Stimulated activated naive CD4-positive, alpha-beta T cell treated with Interleukin-2 at 50 U/mL for 16 hours (primary cell): ENCODE data around the gene GDPD4.

Experiments used
- DNase-seq: peaks from one replicate; lab custom pipeline; 2025; lab: John Stamatoyannopoulos, UW

GDPD4 gene

DNA sequence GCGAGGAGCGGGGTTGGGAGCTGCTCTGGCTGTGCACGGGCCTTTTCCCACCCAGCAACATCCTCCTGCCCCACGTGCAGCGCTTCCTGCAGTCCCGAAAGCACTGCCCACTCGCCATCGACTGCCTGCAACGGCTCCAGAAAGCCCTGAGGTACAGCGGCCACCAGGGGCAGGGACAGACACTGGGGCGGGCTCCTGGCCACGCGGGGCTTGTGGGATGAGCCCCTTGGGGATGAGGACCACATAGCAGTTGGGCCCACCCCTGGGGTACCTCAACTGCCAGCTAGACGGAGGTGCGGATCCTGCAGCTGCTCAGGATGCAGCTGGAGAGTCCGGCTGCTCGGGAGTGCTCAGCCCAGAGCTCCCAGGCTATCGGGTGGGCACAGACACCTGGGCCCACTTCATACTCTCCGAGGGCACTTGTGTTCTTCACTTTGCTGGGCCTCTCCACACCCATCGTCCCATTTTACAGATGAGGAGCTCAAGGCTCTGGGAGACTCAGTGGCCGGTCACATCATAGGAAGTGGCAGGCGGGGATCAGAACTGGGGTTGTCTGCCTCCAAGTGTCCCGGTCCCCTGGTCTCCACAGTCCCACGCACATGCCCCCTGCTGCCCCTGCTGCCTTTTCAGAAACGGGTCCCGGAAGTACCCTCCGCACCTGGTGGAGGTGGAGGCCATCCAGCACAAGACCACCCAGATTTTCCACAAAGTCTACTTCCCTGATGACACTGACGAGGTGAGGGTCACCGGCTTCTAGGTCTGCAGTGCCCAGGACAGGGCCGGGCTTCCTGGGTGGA lies 95.8 kb downstream of the GDPD4 start:
- no peak for DNase-seq

DNA sequence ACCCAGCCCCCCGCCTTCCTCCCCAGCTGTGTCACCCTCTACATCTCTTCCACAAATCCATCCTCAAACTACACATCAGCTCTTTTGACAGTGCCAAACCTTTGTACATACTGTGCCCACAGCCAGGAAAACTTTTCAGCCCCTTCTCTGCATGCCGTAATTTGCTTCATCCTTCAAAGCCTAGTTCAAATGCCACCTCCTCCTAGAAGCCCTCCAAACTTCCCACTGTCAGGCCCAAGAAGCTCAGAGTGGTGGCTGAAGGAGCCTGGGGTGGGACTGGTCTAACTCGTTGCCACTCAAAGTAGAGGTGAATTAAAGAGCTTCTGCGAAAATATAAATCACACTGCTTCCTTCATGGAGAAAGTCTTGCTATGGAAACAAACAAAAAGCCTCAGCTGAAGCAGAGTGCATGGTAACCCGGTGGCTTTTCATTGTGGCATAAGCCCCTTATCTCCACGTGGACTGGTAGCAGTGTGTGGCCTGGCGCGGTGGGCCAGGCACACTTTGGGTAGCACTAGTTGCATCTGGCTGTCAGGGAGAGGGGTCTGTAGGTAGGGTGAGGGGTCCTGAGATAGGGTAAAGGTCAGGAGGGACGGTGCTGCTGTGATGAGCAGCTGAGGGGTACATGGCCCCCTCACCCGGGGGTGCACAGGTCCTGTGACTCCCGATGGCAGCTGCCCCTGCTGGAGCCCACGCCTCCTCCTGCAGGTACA lies 96.6 kb downstream of the GDPD4 start:
- DNase-seq, result no peak

DNA sequence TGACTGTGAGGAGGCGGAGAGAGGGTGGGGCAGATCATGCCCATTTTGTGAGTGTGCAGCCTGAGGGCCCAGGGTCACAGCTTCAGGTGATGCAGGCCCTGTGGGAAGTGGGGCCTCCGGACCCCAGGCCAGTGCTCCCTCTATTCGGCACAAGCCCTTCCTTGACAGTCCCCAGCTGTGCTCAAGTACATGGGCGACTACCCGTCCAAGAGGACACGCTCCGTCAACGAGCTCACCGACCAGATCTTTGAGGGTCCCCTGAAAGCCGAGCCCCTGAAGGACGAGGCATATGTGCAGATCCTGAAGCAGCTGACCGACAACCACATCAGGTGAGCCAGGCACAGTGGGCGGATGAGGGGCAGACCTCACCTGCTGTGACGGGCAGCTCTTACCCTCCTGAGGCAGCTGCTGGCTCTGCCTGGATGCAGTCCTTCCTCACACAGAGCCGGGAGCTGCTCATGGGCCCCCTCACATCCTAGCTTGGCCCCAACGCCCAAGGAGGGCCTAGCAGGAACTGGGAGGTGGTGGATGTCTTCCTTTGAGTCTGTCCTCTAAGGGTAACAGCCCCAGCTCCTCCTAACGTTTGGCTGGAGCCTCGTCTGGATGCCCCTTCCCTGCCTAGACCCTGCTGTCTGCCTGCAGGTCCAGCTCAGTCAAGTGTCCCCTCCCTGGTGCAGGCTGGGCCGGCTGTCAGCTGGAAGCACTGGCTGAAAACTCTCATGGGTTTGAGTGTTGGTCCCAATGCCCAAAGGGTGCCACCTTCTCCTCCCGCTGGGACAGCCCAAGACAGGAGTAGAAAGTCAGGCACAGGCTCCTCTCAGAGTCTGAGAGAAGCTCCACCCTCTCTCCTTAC lies 97.4 kb downstream of the GDPD4 start:
- DNase-seq, result no peak

DNA sequence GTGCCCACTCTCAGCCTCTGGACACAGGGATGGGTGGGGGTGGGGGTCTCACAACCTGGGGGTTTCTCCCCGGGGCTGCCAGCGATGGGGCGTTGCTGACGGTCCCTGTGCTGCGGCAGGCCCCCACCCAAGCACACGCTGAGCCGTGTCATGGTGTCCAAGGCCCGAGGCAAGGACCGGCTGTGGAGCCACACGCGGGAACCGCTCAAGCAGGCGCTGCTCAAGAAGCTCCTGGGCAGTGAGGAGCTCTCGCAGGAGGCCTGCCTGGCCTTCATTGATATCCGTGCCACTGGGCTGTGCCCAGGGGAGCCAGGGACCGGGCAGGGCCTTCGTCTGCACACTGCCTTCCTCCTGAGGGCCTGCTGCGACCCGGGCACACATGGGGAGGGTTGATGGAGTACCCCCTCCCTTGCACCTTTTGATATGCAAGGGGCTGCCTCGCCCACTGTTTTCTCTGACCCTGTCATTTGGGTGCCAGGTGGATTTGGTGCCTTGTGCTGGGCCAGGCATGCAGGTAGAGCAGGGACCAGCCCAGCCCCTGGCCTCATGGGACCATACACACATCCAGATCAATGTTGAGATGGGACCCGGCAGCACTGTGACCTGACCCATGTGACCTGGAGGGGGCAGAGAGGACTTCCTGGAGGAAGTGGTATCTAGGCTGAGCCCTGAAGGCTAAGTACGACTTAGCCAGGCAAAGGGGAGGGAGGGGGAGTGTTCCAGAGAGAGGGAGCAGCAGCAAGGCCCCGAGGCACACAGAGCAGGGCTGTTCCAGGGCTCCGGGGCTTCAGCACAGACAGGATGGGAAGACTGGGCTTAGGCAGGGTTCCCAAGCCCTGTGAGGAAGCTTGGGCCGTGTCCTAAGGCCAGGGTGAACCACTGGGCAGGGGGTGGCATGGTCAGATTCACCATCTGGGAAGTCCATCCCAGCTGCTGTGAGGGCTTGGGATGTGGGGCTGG lies 98.3 kb downstream of the GDPD4 start:
- DNase-seq, result no peak

DNA sequence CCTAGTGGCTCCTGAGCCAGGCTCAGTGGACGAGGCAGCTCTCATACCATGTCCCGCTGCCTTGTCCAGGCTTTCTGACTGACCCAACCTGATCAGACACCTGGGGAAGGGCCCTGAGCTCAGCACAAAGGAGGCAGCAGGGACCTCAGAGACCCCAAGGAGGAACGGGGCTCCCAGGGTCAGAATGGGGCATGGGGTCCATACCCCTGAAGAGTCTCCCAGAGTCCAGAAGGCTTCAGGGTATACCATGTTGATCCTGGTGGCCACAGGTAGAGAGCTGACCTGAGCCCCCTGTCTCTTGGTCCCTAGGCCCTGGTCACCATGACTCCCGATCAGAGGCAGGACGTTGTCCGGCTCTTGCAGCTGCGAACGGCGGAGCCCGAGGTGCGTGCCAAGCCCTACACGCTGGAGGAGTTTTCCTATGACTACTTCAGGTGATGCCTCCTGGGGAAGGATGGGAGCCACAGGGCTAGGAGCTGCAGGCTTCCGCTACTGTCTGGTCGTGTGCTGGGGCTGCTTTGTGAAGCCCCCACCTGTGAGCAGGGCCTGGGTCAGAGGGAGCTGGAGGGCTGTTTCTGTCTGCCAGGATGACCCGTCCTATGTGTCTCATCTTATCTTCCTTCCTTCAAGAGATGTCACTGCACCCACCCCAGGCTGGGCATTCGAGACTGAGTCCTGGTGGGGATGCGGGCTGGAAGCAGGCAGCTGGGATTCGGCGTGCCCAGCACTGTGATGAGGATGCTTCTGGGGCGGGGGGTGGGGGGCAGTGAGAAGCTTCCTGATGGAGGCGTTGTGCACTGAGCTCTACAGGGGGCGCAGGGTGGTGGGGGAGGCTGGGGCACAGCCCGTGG lies 99.3 kb downstream of the GDPD4 start:
- DNase-seq, result no peak

DNA sequence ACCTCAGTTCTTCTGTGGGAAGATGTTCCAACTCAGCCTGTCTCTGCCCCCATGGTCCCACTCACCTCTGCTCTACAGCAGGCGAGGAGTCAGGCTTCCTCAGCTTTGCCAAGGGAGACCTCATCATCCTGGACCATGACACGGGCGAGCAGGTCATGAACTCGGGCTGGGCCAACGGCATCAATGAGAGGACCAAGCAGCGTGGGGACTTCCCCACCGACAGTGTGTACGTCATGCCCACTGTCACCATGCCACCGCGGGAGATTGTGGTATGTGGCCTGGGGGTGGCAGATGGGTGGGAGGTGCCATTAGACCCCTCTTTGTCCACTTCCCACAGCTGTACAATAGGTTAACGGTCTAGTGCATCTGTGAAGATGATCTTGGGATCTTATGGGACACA lies 100.1 kb downstream of the GDPD4 start:
- no peak for DNase-seq

DNA sequence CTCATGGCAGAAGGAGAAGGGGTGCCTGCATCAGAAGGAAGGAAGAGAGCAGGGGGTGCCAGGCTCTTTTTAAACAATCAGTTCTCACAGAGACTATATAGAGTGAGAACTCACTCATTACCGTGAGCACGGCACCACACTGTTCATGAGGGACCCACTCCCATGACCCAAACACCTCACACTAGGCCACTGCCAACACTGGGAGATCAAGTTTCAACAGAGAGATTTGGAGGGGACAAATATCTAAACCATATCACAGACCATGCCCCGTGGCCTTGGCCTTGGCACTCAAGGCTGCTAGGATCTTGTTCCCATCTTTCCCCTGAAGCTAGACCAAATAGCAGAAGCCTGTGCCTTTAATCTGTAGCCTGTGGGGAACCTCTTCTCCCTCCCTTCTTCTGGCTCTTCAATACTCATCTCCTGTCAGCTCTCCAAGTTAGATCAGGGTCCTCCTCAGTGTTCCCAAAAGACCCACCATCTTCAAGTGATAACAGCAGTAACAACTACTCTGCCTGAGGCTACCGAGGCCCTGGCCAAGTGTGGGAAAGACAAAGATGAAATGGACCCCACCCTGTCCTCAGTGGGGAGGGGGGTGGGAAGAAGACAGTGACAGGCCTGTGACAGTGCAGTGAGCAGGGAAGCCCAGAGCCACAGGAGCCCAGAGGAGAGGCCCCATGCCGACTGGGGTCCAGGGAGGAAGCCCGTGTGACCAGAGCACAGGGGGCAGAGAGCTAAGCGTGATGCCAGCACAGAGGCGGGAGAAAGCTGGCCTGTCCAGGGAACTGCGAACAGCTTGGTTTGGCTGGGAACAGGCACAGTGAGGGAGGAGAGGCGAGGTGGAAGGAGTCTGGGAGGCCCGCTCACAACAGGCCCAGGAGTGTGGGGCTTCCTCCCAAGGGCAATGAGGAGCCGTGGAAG lies 100.9 kb downstream of the GDPD4 start:
- DNase-seq, result no peak

DNA sequence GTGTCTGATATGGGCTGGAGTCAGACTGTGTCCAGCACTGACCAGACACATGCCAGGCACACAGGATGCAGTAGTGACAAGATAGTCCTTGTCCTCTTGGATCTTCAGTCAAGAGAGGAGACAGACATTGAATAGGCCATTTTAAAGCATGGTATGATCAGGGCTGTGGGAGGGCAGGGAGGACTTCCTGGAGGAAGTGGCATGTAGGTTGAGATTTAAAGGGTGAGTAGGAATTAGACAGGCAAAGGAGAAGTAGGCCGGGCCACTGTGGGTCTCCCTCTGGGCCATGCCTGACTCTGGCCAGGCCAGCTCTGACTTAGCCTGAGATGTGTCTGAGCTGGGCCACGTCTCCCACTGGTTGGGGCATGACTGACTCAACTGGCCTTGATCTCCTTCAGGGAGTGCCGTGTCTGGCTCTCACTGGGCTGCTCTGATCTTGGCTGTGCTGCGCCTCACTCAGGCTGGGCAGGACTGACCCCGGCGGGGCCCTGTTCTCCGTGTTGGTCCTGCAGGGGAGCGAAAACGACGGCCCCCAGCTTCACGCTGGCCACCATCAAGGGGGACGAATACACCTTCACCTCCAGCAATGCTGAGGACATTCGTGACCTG lies 102.2 kb downstream of the GDPD4 start:
- no peak for DNase-seq

DNA sequence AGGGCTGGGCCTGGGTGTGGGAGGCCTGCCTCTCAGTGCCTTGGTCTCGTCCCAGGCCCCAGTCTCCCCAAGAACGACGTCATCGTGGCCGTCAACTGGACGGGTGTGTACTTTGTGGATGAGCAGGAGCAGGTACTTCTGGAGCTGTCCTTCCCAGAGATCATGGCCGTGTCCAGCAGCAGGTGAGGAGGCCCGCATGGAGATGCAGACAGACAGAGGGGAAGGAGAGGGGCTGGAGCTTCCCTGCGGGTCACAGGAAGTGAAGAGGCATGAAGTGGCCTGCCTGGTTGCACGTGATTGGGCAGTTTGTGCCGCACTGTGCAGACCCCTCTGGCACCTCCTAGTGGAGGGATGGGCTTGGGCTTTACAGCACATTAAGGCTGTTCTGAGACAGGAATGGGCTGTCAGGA lies 103.0 kb downstream of the GDPD4 start:
- DNase-seq, result no peak

DNA sequence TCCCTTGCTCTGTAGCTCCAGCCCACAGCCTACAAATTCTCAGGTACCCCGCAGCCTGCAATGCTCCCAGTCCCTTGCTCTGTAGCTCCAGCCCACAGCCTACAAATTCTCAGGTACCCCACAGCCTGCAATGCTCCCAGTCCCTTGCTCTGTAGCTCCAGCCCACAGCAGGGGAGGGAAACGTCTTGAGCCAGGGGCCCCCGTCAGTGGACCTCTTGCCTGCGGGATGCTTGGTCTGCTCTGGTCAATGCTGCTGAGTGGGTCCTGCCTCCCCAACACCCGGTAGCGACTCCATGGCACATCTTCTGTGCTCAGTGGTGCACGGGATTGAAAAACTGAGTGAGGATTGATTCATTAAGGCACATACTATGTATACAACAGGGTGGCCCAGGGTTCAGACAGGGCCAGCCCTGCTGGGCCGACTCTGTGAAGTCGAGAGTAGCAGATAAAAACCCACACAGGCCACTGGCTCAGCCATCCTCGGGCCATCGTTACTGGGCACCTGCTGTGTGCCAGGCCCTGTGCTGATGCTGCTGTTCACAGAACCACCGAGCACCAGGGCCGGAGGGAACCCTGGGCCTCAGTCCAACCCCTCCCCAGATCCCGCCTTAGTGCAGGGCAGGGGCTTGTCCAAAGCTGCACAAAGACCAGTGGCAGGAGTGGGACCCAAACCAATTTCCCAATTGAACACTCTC lies 103.7 kb downstream of the GDPD4 start:
- DNase-seq, result no peak

DNA sequence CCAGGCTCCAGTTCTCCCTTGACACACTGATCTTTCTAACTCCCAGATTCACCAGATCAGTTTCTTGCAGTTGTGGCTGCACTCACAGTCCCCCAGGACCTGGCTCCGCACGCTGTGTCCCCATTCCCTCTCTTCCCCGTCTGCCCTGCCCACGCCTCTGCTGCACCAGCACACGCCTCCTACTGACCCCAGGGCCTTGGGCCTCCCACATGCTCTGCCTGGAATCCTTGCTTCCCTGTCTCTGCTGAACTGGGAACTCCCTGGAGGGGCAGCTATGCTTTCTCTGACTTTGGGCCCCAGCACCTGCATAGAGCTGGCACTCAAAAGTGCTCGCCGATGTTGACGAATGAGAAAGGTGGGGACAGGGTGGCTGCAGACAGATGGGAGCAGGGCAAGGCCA lies 104.5 kb downstream of the GDPD4 start:
- DNase-seq, result no peak

DNA sequence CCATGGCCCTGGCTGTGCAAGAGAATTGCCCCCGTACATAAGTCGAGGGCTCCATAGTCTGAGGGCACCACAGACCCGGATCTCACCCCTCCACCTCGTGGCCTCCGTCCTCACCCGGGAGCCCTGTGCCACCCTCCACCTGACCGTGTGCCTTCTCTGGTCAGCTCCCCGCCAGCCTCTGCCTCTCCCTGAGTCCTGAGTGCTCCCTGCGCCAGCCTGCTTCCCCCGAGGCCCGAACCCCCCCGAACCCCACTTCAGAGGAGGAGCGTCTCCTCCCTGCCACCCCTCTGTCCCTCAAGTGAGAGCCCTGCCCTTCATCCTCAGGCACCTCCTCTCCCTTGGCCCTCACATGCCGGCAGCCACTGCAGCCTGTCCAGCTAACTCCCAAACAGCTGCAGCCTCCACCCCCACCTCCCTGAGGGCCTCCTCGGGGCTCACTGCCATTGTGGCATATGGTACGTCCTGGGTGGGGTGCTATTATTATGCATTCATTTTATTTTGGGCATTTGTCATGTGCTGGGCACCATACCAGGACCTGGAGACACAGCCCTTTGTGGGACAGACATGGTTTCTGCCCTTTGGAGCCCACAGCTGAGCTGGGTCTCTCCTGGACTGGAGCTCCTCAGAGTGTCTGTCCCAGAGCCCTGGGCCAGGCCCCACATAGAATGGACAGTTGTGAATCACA lies 106.3 kb downstream of the GDPD4 start:
- DNase-seq, result no peak

DNA sequence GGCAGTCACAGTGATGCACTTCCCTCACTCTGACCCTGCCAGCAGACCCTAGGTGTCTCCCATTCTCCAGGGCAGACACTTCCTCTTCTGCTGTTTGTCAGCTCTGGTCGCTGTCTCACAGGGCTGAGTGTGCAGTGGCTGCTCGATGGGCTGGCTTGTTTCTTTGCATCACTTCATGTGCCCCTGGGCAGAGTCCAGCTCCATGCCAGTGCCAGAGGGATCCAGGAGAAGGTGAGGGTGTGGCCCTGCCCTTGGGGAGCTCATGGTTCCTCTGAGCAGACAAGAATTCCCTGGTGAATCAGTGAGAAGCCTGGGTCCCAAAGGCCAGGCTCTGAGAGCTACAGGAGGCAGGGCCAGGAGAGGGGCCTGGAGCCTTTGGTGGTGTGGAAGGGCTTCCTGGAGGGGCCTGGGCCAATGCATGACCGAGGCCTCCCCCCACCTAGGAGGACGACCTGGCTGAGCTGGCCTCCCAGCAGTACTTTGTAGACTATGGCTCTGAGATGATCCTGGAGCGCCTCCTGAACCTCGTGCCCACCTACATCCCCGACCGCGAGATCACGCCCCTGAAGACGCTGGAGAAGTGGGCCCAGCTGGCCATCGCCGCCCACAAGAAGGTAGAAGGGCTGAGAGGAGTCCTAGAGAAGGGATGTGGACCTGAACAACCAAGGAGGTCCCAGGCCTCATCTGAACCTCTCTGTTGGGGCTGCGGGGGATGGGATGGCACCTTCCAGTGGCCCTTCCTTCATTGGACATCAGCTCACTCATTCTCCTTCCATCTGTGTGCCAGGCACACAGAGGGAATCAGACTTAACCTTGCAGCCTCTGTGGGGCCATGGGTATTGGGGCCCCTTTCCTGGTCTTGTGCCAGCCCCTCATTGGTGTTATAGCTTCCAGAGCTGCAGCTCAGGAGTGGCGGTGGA lies 107.3 kb downstream of the GDPD4 start:
- DNase-seq, result no peak

DNA sequence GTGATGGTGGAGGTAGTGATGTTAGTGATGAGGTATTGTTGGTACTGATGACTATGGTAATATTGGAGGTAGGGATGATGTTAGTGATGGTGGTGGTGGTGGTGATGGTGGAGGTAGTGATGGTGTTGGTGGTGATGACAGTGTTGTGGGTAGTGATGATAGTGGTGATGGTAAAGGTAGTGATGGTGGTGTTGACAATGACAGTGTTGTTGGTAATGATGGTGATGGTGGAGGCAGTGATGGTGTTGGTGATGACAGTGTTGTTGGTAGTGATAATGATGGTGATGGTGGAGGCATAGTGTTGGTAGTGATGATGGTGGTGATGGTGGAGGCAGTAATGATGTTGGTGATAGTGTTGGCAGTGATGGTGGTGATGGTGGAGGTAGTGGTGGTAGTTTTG lies 108.3 kb downstream of the GDPD4 start:
- DNase-seq, result no peak

DNA sequence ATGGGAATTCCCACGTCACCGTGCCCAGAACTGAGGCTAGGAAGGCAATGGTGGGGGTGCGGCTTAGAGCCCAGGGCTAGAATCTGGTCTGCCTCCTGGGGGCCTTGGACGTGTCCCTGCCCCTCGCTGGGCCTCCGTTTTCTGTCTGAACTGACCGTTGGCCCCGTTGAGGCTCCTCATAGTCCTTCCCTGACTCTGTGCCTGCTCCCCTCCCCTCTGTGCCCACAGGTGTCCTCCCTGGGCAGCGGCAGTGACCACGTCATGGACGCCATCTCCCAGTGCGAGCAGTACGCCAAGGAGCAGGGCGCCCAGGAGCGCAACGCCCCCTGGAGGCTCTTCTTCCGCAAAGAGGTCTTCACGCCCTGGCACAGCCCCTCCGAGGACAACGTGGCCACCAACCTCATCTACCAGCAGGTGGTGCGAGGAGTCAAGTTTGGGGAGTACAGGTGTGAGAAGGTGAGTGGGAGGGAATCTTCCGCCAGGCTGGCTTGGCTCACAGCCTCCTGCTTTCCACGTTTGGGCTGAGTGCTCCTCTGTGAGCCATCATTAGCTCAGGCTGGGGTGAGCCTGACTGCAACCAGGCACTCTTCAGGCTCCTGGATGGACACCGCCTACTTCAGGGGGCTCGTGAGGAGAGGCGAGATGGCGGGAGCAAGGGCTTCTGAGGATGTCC lies 109.5 kb downstream of the GDPD4 start:
- peak; percentile 15 for DNase-seq

DNA sequence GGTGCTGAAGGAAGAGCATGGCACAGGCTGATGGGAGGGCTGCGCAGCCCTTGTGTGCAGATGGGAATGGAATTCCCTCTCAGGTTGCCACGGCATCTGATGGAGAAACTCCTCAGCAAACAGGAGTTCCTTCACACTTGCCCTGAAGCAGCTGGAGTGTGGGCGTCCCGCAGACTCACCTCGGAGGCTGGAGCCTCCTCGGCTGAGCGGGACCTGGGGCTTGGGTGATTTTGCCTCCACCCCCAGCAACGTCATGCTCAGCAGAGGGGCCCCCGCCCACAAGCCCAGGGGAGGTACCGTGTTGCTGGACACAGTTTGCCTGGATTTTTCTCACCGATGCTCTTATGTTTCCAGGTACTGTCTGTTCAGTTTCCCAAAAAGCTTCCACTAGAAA lies 110.1 kb downstream of the GDPD4 start:
- DNase-seq, result no peak
